Astrocyte of the cerebellum (primary cell): Measurements from ENCODE around the gene FBXW8.

ENCODE experiments used
- DNase-seq: peaks from one replicate; pipeline ENCODE4 v3.0.0-alpha.2; 2011; ENCODE audit warnings: low read depth
- H3K4me3 ChIP-seq: 2 replicates; pipeline ENCODE4 v1.5.1; 2011; ENCODE audit warnings: mild to moderate bottlenecking, low read depth, low read length, moderate library complexity
- CTCF ChIP-seq: IDR thresholded peaks from 2 replicates; pipeline ENCODE4 v1.5.1; 2012; ENCODE audit warnings: low read length, low read depth, moderate library complexity, mild to moderate bottlenecking; ENCODE audit errors: missing control alignments
- in situ Hi-C: cut with HindIII; loops from 2 replicates; pipeline ENCODE4 v1.10.0; 2017; ENCODE audit warnings: low sequenced_read_pairs

Gene FBXW8

DNA sequence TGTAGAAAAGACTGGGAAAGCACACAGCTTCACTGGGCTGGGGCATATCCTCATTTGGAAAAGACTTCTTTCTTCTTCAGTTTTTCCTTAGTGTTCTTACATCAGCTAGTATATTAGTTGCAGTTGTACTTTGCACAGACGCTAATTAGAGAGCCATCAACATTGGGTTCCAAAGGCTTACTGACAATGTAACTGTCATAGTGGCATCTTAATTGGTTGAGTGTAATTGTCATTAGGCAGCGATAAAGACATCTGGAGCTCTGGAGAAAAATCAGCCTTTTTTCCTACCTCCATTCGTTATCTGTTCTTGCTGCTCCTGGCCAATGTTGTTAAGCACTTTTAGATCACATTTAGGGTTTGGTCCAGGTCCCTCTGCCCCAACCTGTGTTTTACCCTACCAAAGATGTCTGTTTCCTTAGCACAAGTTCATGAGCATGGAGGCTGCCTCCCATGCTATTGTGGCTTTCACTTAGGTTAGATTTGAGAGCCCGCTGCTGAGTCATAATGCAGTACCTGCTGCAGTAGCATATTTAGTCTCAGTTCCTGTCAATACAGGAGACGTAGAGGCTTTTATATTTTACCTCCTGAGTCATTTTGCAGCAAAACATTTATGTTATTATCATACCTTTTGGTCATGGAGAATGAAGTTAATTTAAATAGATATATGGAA, 49.2 kb downstream of the FBXW8 start:
- in situ Hi-C loops = no loop called here
- no peak for DNase-seq
- no peak for TF ChIP-seq CTCF
- H3K4me3 ChIP-seq = no peak overlapping the region

DNA sequence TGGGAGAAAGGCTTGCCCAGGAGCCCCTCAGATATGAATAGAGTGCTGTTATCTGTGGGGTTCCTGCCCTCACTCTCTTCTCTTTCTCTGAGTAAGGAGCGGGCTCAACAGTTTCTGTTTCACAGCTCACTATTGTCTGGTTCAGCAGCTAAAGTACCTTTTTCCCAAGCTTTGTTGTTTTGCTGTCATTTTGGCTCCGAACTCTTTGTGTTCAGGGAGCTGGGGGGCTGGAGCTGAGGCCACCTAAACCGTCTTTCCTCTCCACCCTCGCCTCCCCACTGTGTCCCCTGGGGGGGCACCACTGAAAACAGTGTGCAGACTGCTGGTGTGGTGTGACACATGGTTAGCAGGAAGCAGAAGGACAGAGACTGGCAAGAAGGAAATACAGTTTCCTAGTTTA, 51.4 kb downstream of the FBXW8 start:
- no peak for DNase-seq
- in situ Hi-C loops = no loop called here
- H3K4me3 ChIP-seq = no peak overlapping the region
- TF ChIP-seq CTCF = no peak

DNA sequence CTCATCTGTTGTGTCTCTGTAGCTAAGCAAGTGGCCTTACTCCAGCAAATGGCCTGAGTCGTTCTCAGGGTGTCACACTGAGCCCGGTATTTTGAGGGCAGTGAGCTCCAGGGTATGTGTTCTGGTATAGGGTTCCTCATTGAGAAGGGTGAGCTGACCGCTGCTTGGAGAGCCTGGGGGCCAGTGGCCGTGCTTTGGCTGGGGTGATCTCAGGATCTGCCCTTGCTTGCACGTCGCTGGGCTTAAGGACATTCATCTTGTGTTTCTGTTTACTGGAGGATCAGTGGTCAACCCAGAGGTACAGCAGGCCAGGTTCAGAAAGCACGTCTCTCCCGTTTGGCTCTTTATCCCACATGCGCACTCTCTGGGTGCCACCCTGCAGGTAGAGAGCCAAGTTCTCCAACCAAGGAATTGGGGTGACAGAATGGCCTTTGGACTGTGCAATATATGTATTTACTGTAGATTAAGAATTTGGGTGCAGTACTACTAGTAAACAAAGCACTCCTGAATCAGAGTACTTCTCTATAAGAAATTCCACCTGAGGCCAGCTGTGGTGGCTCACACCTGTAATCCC, 52.1 kb downstream of the FBXW8 start:
- TF ChIP-seq CTCF = no peak
- DNase-seq = no peak
- in situ Hi-C loops = no loop called here
- no peak overlapping the region for H3K4me3 ChIP-seq

GRCh38 chr12:116964054-116965050, 53.6 kb downstream of the FBXW8 start:
- no peak for DNase-seq
- no peak overlapping the region for H3K4me3 ChIP-seq
- no peak for TF ChIP-seq CTCF
- in situ Hi-C loops = no loop called here

- H3K4me3 ChIP-seq = no peak overlapping the region
- no peak for TF ChIP-seq CTCF
- no peak for DNase-seq
- in situ Hi-C loops = no loop called here
Measured at GRCh38 chr12:116968986-116969385, 58.2 kb downstream of the FBXW8 start.
